GM12872 (cell line): ENCODE measurements around the gene HMG20A.

Experiments used
- TF ChIP-seq, protein P1 (sequence below): IDR thresholded peaks from 3 replicates; pipeline ENCODE4 v1.5.1; 2011; ENCODE audit warnings: low read depth, mild to moderate bottlenecking, low read length, moderate library complexity; ENCODE audit not compliant: insufficient read depth

The HMG20A gene

DNA sequence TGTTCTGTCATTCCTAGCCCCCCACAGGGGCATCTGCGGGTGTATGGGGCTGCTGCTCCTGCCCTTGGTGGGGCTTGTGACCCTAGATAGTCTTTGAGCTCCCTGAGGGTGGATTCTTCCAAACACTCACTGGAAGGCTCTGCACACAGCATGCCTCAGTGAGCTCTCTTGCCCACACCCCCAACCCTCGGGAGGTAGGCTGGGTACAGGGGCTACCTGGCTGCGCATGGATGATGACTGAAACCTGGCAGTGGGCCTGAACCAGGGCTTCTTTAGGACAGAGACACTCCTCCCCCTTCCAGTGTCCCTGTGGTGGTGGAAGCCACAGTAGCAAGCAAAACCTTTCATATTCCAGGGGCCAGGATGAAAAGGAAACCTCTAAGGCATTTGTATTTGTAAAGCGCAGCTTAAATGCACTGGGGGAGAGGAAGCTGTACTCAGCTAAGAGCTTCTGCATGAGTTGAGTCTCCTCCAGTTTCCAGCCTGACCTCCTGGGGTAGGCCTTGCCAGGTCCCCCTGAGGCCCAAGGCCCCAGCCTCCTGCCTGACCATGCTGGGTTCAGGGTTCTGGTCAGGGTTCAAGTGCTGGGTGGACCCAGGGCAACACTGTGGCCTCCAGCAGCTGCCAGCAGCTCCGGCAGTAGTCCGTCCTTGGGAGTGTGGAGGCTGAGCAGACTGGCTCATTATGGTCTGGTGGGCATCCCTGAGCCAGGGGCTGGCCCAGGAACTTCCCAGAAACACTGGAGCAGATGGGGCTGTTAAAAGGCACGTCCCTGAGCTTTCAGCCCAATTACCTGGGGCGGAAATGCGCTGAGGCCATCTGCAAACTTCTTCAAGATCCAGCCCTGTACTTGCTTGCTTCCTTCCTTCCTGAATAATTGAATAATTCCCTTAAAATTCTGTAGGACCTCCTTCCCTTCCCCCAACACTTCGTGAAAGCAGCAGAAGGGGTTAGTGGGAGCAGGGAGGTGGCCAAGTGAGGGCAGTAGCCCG lies 89.7 kb downstream of the HMG20A start:
- TF ChIP-seq, protein P1, sequence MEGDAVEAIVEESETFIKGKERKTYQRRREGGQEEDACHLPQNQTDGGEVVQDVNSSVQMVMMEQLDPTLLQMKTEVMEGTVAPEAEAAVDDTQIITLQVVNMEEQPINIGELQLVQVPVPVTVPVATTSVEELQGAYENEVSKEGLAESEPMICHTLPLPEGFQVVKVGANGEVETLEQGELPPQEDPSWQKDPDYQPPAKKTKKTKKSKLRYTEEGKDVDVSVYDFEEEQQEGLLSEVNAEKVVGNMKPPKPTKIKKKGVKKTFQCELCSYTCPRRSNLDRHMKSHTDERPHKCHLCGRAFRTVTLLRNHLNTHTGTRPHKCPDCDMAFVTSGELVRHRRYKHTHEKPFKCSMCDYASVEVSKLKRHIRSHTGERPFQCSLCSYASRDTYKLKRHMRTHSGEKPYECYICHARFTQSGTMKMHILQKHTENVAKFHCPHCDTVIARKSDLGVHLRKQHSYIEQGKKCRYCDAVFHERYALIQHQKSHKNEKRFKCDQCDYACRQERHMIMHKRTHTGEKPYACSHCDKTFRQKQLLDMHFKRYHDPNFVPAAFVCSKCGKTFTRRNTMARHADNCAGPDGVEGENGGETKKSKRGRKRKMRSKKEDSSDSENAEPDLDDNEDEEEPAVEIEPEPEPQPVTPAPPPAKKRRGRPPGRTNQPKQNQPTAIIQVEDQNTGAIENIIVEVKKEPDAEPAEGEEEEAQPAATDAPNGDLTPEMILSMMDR, result no peak

DNA sequence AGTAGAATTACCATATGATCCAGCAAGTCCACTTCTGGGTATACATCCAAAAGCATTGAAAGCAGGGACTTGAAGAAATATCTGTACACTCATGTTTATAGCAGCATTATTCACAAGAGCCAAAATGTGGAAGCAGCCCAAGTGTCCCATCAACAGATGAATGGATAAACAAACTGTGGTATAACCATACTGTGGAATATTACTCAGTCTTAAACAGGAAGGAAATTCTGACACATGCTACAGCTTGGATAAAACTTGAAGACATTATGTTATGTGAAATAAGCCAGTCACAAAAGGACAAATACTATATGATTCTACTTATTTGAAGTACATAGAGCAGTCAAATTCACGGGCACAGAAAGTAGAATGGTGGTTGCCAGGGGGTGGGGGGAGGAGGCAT lies 91.2 kb downstream of the HMG20A start:
- TF ChIP-seq, protein P1, result no peak

DNA sequence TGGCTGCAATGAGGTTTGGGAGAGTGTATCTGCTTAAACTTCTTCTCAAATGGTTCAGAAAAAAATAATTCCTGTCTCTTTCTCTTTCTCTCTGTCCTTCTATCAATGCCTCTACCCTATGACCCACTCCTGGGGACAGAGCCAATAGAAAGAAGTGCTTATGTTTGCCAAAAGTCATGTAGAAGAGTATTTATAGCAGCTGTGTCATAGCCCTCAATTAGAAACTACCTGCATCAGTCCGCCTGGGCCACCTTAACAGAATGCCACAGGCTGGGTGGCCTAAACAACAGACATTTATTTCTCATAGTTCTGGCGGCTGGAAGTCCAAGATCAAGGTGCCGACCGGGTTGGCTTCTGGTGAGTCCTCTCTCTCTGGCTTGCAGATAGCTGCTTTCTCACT lies 92.5 kb downstream of the HMG20A start:
- TF ChIP-seq, protein P1, result no peak

DNA sequence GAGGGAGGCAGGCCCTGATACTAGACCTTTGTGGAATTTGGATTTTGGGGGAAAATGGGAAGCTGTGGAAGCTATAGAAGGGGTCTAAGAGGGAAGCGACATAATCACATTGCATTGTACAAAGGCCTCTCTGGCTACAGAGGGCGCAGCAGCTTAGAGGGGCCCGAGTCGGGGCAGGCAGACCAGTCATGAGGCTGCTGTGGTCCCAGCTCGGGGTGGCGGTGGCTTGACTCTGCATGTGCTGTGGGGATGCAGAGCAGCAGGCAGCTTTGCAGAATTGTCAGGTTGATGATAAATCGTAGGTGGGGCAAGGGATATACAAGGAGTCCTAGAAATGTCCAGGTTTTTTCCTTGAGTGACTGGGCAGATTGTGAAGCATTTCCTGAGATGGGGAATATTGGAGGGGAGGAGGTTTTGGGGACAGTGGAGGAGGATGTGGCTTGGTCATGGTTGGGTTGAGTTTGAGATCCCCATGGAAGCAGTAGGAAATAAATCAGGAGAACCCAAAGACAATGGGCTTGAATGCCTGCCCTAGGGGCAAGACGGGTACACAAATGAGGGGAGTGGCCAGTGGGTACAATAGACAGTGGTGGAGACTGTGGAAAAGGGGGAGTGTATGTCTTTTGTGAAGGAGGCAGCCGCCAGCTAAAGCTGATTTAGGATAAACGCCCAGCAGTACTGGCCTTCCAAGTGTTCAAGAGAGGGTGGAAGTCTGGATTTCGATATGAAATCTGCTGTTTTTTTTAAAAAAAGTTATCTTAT lies 94.1 kb downstream of the HMG20A start:
- TF ChIP-seq, protein P1, result no peak

DNA sequence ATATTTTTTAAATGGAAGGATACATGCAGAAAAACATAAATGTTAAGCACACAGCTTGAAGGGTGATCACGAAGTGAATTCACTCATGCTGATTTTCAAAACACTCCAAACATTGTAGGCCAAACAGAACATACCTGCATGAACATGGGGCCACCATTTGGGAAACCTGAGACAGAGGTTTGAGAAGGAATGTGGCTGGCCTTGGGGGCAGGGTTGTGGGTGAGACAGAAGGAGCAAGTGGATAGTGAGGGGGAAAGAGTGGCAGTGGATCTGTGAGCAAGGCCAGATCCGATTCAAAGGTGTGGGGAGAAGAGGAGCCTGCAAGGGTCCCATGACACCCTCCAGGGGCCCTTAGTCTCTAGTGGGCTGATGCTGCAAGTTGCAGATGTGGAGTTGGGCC lies 94.9 kb downstream of the HMG20A start:
- TF ChIP-seq, protein P1, result no peak

DNA sequence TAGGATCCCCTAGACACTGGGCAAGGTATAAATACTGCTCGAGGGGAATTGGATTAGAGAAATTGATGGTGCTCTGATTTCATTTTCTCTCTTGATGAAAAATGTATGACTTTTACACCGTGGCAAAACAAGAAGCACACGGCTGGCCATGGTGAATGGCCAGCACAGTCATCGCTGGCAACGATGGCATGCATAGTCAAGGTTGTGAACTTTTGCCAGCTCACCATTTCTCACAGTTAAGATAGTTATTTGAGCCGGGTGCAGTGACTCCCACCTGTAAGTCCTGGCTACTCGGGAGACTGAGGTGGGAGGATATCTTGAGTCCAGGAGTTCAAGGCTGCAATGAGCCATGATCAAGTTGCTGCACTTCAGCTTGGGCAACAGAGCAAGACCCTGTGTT lies 95.4 kb downstream of the HMG20A start:
- TF ChIP-seq, protein P1, result no peak

DNA sequence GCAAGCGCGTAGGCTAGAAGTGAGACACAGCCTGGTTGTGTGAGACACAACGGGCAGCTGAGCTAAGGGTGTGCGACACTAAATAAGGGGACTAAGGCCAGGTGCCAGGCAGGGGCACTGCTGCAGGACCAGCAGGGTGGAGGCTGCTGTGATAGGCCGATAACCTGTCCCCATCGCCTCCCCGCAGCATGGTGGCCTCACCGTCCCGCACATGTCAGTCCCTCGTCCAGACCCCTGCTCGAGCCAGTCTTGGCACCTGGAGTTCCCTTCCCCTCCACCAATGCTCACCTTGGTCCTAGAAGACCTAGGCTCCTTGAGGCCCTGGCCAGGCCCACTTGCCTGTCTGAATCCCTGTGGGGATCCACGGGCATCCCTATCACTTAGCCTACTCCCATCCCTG lies 96.1 kb downstream of the HMG20A start:
- TF ChIP-seq, protein P1, result no peak
